Activated CD4-positive, alpha-beta T cell treated with anti-CD3 and anti-CD28 coated beads, Interleukin-2, Interleukin-4, amounts not matched to agents 100 ng/mL and 50 ng/mL, durations not matched to agents 16 hours and 8 hours (primary cell): ENCODE measurements around the gene SMURF2.
"Not testable (repeated sequence)": the region's sequence is repeated elsewhere in the genome, so short reads cannot be mapped to it uniquely, and the experiment has no call there.

Source experiments
- DNase-seq: peaks from one replicate; pipeline ENCODE4 v3.0.0-alpha.2; 2020; ENCODE audit warnings: low spot score

The SMURF2 gene

GRCh38 chr17:64664299-64664981 lies 2.3 kb upstream of the SMURF2 start:
- DNase-seq, result not testable (repeated sequence)

DNA sequence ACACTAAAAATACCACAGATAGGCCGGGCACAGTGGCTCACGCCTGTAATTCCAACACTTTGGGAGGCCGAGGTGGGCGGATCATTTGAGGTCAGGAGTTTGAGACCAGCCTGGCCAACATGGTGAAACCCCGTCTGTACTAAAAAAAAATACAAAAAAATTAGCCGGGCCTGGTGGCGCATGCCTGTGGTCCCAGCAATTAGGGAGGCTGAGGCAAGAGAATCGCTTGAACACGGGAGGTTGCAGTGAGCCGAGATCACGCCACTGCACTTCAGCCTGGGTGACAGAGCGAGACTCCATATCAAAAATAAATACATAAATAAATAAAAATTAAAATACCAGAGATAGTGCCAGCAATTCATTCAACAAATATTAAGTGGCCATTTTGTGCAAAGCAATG lies 1.7 kb upstream of the SMURF2 start:
- not testable (repeated sequence) for DNase-seq

- no peak for DNase-seq
These were observed 764 bp upstream of the SMURF2 start for GRCh38 chr17:64662774-64663367.

DNA sequence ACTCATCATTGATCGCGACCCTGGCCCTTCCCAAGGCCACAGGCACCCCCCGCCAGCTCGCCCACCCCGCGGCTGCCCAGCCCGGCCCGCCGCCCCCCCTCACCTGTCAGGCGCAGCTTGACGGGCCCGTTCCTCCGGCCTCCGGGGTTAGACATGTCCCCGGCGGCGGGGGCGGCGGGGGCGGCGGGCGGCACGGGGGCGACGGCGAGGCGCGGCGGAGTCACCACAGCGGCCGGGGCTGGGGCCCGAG lies 456 bp downstream of the SMURF2 start:
- no peak for DNase-seq

DNA sequence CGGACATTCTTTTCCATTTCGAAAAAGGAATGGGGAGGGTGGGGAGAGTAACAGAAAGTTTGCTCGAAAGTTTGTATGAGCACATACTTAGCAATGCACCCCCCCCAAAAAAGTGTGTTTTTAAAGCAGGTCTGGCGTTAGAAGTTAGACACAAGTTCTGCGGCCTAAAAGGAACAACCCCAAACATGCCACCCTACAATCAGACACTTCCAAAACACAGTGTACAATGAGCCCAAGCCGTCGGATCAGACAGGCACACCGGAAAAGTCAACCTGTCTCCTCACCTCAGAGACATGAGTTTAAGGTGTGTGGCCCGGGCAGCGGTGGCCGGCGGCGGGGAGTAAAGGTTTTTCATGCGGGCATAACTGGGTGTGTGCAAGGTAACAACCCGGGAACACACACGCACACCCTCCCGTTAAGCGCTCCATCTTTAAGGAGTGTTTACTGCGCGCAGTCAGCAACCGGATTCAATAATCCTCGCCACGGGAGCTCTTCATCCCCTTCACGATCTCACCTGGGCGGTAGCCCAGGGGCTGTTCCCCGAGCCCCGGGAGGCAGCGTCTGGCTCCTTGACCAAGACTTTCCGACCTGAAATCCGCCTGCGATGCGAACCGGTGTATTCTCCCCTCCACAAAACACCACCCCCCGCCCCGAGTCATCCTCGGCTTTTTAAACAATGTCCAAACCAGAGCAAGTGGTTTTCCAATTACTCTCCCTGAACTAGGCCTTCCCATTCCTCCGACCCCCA lies 955 bp downstream of the SMURF2 start:
- not testable (repeated sequence) for DNase-seq

- not testable (repeated sequence) for DNase-seq
These were observed 1.7 kb downstream of the SMURF2 start for GRCh38 chr17:64660195-64660977.

DNA sequence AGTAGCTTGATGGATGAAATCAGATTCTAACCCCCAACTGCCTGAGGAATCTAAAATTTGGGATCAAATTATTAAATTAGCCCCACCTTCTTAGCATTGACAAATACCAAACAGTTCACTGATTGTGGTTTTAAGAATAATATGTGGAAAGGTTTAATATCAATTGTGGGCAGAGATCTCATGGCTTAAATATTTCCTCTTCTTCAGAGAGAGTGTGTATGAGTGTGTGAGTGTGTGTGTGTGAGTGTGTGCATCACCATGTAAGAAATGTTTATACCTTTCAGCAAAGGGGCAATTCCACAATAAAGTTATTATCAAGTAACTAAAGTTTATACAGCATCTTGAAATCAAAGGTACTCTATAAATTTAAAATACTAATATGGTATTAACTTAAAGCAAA lies 3.2 kb downstream of the SMURF2 start:
- DNase-seq, result no peak

GRCh38 chr17:64657610-64658125 lies 4.4 kb downstream of the SMURF2 start:
- DNase-seq, result no peak

DNA sequence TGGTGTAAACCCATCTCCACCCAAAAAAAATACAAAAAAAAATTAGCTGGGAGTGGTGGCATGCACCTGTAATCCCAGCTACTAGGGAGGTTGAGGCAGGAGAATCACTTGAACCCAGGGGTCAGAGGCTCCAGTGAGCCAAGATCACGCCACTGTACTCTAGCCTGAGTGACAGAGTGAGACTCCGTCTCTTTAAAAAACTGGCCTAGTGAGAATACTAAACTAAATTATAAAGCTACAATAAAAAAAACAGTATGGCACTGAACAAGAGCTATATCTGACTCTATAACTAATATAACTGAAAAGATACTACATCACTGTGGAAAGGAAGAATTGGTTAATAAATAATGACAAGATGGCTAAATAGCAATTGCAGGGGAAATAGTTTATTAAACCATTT lies 6.4 kb downstream of the SMURF2 start:
- no peak for DNase-seq

- no peak for DNase-seq
These were observed 8.1 kb downstream of the SMURF2 start for GRCh38 chr17:64653985-64654355.

DNA sequence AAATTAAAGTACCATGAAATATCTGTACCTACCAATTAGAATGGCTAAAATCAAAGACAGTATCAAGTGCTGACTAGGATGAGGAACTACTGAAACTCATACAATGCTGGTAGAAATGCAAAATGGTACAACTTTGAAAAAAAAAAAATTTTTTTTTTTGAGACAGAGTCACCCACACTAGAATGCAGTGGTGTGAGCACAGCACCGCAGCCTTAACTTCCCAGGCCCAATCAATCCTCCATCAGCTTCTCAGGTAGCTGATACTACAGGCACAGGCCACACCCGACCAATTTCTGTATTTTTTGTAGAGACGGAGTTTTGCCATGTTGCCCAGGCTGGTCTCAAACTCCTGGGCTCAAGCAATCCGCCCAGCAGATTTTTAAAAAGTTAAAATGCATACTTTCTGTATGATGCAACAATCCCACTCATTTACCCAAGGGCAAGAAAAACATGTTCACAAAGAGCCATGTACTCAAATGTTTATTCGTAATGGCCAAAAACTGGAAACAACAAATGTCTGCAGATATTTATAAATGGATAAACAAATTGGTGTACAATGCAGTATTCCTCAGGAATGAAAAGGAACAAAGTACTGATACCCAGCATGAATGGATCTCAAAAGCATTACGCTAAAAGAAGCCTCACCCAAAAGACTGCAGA lies 8.7 kb downstream of the SMURF2 start:
- DNase-seq, result no peak

DNA sequence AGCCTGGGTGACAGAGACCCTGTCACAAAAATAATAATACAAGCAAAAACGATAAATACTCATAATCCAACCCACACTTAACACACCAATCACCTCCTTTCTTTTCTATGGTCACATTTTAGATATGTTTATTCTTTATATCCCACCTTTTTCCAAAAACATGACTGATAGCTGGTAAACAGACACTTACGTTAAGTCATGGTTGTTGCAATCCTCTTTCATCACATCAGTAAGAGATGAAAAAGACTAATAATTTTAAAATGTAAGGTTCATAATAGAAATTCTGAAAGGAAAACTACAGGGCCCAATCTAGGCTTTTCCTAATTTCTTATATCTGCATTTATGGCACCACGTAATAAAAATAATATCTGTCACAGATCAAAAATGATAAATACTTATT lies 10.2 kb downstream of the SMURF2 start:
- no peak for DNase-seq

DNA sequence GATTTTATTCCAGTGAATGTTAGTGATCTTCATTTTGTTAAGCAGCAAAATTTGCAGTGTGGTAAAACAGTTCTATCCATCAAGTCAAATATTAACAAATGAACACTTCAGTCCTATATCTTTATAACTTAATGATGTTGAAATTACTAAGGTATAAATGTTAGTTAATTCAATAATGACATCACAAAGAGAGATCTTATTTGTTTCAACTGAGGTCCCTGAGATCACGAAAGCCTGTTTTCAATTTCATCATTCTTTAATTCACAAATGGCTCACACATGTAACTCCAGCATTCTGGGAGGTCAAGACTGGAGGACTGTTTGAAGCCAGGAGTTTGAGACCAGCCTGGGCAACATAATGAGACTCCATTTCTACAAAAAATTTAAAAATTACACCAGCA lies 13.9 kb downstream of the SMURF2 start:
- no peak for DNase-seq

DNA sequence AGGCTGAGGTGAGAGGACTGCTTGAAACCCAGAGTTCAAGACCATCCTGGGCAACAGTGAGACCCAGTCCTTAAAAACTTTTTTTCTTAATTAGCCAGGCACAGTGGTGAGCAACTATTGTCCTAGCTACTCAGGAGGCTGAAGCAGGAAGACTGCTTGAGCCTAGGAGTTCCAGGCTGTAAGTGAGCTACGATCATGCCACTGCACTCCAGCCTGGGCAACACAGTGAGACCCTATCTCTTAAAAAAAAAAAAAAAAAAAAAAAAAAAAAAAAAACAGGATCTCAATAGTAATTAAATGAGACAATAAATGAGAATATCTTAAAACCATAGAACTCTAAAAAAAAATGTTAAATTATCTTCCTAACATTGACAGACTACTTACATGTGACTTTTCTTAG lies 14.3 kb downstream of the SMURF2 start:
- no peak for DNase-seq

GRCh38 chr17:64639516-64639915 lies 22.6 kb downstream of the SMURF2 start:
- no peak for DNase-seq

DNA sequence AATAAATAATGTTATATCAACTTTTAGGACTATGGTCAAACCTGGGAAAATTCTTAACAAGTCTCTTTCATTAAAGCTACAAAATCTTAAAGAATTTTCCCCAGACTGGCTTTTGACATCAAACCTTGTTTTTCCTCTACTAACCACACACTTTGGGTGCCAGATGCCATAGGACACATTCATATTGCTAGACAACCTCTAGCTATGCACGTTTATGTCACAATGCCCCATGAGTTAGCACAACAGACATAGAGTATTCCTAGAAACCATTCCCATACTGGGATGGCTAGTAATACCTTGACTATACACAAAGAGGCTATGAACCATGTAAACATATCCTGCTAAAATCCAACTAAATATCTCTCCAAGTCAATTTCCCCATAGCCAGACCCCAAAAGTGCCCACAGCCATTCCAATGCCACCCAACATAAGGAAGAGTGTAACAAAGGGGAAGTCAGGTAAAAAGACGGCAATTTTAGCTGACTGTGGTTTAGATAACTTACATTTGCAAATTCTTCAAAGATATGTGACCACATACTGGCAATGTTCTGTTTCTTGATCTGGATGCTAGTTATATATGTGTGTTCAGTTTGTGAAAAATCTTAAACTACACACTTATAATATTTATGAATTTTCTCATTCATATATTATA lies 23.4 kb downstream of the SMURF2 start:
- no peak for DNase-seq

DNA sequence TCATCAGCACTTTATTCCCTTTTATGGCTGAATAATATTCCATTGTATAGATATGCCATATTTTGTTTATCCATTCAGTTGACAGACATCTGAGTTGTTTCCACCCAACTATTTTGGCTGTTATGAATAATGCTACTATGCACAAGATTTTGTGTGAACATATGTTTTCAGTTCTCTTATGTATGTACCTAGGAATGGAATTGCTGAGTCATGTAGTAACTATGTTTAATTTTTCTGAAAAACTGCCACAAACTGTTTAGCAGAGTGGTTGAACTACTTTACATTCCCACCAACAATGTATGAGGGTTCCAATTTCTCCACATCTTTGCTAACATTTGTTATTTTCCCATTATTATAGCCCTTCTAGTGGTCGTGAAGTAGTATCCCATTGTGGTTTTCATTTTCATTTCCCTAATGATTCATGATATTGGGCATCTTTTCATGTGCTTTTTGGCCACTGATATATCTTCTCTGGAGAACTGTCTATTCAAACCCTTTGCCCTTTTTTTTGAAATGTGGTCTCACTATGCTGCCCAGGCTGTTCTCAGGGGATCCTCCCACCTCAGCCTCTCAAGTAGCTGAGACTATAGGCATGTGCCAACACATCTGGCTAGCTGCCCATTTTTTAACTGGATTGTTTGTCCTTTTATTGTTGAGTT lies 26.3 kb downstream of the SMURF2 start:
- peak; percentile 82 for DNase-seq

- DNase-seq, result peak; percentile 49
These were observed 27.9 kb downstream of the SMURF2 start for GRCh38 chr17:64634218-64634617.

GRCh38 chr17:64632606-64633005 lies 29.5 kb downstream of the SMURF2 start:
- DNase-seq, result no peak

- DNase-seq, result no peak
These were observed 29.9 kb downstream of the SMURF2 start for GRCh38 chr17:64632194-64632593.
